GM19397 (cell line): Measurements from ENCODE around the gene LPAR4.
"Not testable (repeated sequence)": the region's sequence is repeated elsewhere in the genome, so short reads cannot be mapped to it uniquely, and the experiment has no call there.

Experiments used
- ATAC-seq: cut with Tn5 transposase; IDR thresholded peaks from one replicate; pipeline ENCODE4 v1.9.1; 2021; ENCODE audit warnings: mild to moderate bottlenecking, moderate library complexity; ENCODE audit not compliant: unreplicated experiment

LPAR4 gene

GRCh38 chrX:78747489-78747888, at the start of gene LPAR4:
Gene LPAR4, plus strand, starts transcription at chrX:78747720. Its CDS starts 7,150 bp downstream, at chrX:78754870.
- no peak for ATAC-seq

GRCh38 chrX:78706071-78706470, 41.4 kb upstream of the LPAR4 start:
- no peak for ATAC-seq

GRCh38 chrX:78708262-78708661, 39.3 kb upstream of the LPAR4 start:
- ATAC-seq, result no peak

GRCh38 chrX:78708816-78709215, 38.7 kb upstream of the LPAR4 start:
- ATAC-seq, result no peak

- no peak for ATAC-seq
Measured at GRCh38 chrX:78710171-78710570, 37.3 kb upstream of the LPAR4 start.

GRCh38 chrX:78712336-78712735, 35.2 kb upstream of the LPAR4 start:
- no peak for ATAC-seq

- no peak for ATAC-seq
Measured at GRCh38 chrX:78725287-78725686, 22.2 kb upstream of the LPAR4 start.

GRCh38 chrX:78746496-78746895, 1.0 kb upstream of the LPAR4 start:
- no peak for ATAC-seq

- no peak for ATAC-seq
Measured at GRCh38 chrX:78747971-78748370, 451 bp downstream of the LPAR4 start.

- no peak for ATAC-seq
Measured at GRCh38 chrX:78748846-78749245, 1.3 kb downstream of the LPAR4 start.

- no peak for ATAC-seq
Measured at GRCh38 chrX:78753571-78753970, 6.1 kb downstream of the LPAR4 start.

GRCh38 chrX:78754917-78755316, 7.4 kb downstream of the LPAR4 start:
- peak; percentile 96 for ATAC-seq

GRCh38 chrX:78759081-78759480, 11.6 kb downstream of the LPAR4 start:
- no peak for ATAC-seq

GRCh38 chrX:78769101-78769755, 21.7 kb downstream of the LPAR4 start:
- no peak for ATAC-seq

- no peak for ATAC-seq
Measured at GRCh38 chrX:78769946-78770345, 22.4 kb downstream of the LPAR4 start.

- ATAC-seq, result no peak
Measured at GRCh38 chrX:78796916-78797315, 49.4 kb downstream of the LPAR4 start.

- ATAC-seq, result no peak
Measured at GRCh38 chrX:78800114-78800513, 52.6 kb downstream of the LPAR4 start.

GRCh38 chrX:78800694-78801093, 53.2 kb downstream of the LPAR4 start:
- ATAC-seq, result no peak

- no peak for ATAC-seq
Measured at GRCh38 chrX:78801522-78801921, 54.0 kb downstream of the LPAR4 start.

GRCh38 chrX:78802526-78802925, 55.0 kb downstream of the LPAR4 start:
- not testable (repeated sequence) for ATAC-seq
